B cell (primary cell): ENCODE results near the gene RGS7. TPM values are rescaled to one million over a fixed set of nuclear protein-coding genes. Genes with fewer than 3 reads are reported as not detected.

ENCODE experiments used
- ATAC-seq: fragments of 200-7000 bp; cut with Tn5 transposase; one replicate; pipeline ENCODE4 v1.10.0; 2021; ENCODE audit warnings: low read depth, mild to moderate bottlenecking, moderate number of reproducible peaks, moderate library complexity
- CTCF ChIA-PET: fragments of 350-600 bp; sonication (Branson Sonifier 250); formaldehyde crosslinking; loops from one replicate; lab custom pipeline; 2021; ENCODE audit warnings: antibody characterized with exemption, inconsistent platforms; lab: Charles Lee
- POLR2A ChIA-PET: fragments of 350-600 bp; sonication (Branson Sonifier 250); formaldehyde crosslinking; loops from one replicate; lab custom pipeline; 2021; ENCODE audit warnings: antibody characterized with exemption; lab: Charles Lee
- DNase-seq: peaks from one replicate; pipeline ENCODE4 v3.0.0; 2013
- H2AFZ ChIP-seq: 2 replicates; pipeline ENCODE4 v1.6.1; 2012; ENCODE audit warnings: mild to moderate bottlenecking, low read depth, low read length; ENCODE audit not compliant: insufficient read depth, poor library complexity, severe bottlenecking
- H3K27ac ChIP-seq, 2 donors: 1 replicate in 1 of 2; 2 replicates in 1 of 2; pipeline ENCODE4 v1.5.1; 2012 to 2013; ENCODE audit warnings: low read length in 2 of 2, mild to moderate bottlenecking in 2 of 2, moderate library complexity in 1 of 2
- H3K27me3 ChIP-seq, 4 experiments: fragments of 200-600 bp in 1 of 4; sonication (generic) in 1 of 4; replicated peaks in 1 of 4; 1 replicate in 2 of 4; 2 replicates in 2 of 4; pipeline versions ENCODE4 v1.6.1 to v1.7.0; 2013 to 2016; ENCODE audit warnings: low read length in 3 of 4, mild to moderate bottlenecking in 2 of 4, mixed read lengths in 1 of 4, moderate library complexity in 1 of 4; ENCODE audit not compliant: insufficient read depth in 4 of 4, control insufficient read depth in 3 of 4; ENCODE audit errors: control extremely low read depth in 1 of 4
- H3K36me3 ChIP-seq, 2 experiments: replicated peaks in 1 of 2; 1 replicate in 1 of 2; 2 replicates in 1 of 2; pipeline versions ENCODE4 v1.6.1 to v1.7.1; 2013; ENCODE audit warnings: low read length in 1 of 2; ENCODE audit not compliant: insufficient read depth in 2 of 2, control insufficient read depth in 1 of 2; ENCODE audit errors: control extremely low read depth in 1 of 2, extremely low read depth in 1 of 2
- H3K4me1 ChIP-seq, 2 donors: fragments of 200-600 bp in 1 of 2; sonication (generic) in 1 of 2; 1 replicate in 1 of 2; 2 replicates in 1 of 2; pipeline versions ENCODE4 v1.5.1 to v1.6.1; 2013 to 2017; ENCODE audit warnings: low read length in 2 of 2; ENCODE audit not compliant: control insufficient read depth in 2 of 2, insufficient read depth in 2 of 2
- H3K4me2 ChIP-seq: replicated peaks from 2 replicates; pipeline ENCODE3; 2012; ENCODE audit warnings: mild to moderate bottlenecking, low read depth, low read length; ENCODE audit not compliant: poor library complexity, severe bottlenecking
- H3K4me3 ChIP-seq, 5 experiments: fragments of 200-600 bp in 1 of 5; sonication (generic) in 1 of 5; 1 replicate in 3 of 5; 2 replicates in 2 of 5; pipeline versions ENCODE4 v1.5.1 to v1.7.0; 2011 to 2016; ENCODE audit warnings: low read length in 4 of 5, mild to moderate bottlenecking in 4 of 5, low read depth in 2 of 5, control low read depth in 1 of 5, moderate library complexity in 1 of 5; ENCODE audit not compliant: insufficient read depth in 1 of 5; ENCODE audit errors: control extremely low read depth in 1 of 5, extremely low read depth in 1 of 5
- H3K79me2 ChIP-seq: fragments of 200-600 bp; sonication (generic); one replicate; pipeline ENCODE4 v1.6.0; 2016; ENCODE audit warnings: low read length; ENCODE audit not compliant: control insufficient read depth, insufficient read depth
- H3K9ac ChIP-seq: fragments of 200-600 bp; sonication (generic); 2 replicates; pipeline ENCODE4 v1.6.1; 2017; ENCODE audit warnings: mild to moderate bottlenecking, low read length, moderate library complexity
- H3K9me3 ChIP-seq, 3 donors: one replicate each; pipeline versions ENCODE4 v1.6.1 to v1.7.1; 2013; ENCODE audit warnings: low read length in 2 of 3; ENCODE audit not compliant: control insufficient read depth in 2 of 3, insufficient read depth in 1 of 3; ENCODE audit errors: control extremely low read depth in 1 of 3
- H4K20me1 ChIP-seq: 2 replicates; pipeline ENCODE4 v1.6.0; 2012; ENCODE audit warnings: mild to moderate bottlenecking, low read length; ENCODE audit not compliant: insufficient read depth, control insufficient read depth, poor library complexity, severe bottlenecking
- H3K27ac Mint-ChIP-seq: one replicate; pipeline ENCODE4 v1.8.0; 2021; ENCODE audit warnings: mixed read lengths
- H3K27me3 Mint-ChIP-seq: one replicate; pipeline ENCODE4 v1.8.0; 2021; ENCODE audit warnings: mixed read lengths
- H3K4me1 Mint-ChIP-seq: one replicate; pipeline ENCODE4 v1.8.0; 2021; ENCODE audit warnings: mixed read lengths
- H3K4me3 Mint-ChIP-seq: one replicate; pipeline ENCODE4 v1.8.0; 2021; ENCODE audit warnings: mixed read lengths
- H3K9me3 Mint-ChIP-seq: one replicate; pipeline ENCODE4 v1.8.0; 2022; ENCODE audit warnings: mixed read lengths; ENCODE audit not compliant: insufficient read depth
- CTCF ChIP-seq: fragments of 200-600 bp; IDR thresholded peaks from one replicate; pipeline ENCODE4 v1.8.0; 2022; ENCODE audit warnings: antibody characterized with exemption, mild to moderate bottlenecking
- EZH2 ChIP-seq: IDR thresholded peaks from 2 replicates; pipeline ENCODE4 v1.6.1; 2012; ENCODE audit warnings: borderline replicate concordance, low read depth, mild to moderate bottlenecking, moderate library complexity, low read length; ENCODE audit not compliant: insufficient read depth, poor library complexity, severe bottlenecking
- WGBS: methylation state at CpG from one replicate; pipeline ENCODE4 v1.1.5; 2013; ENCODE audit warnings: missing lambda C conversion rate; ENCODE audit not compliant: insufficient coverage; 5-methylcytosine and 5-hydroxymethylcytosine counted together
- intact Hi-C: fragments of 100-400 bp; cut with micrococcal nuclease; formaldehyde crosslinking; loops from one replicate; pipeline ENCODE4 v1.10.0; 2022
- polyA plus RNA-seq: library from polyadenylated mRNA; depleted of rRNA; stranded (reverse); fragments of >200 nt; gene quantifications from 2 replicates; pipeline ENCODE4 v1.2.3, GENCODE V29; 2012
- total RNA-seq, 2 donors: library from RNA; stranded (reverse); fragments of 120-200 nt in 1 of 2; gene quantifications; 1 replicate in 1 of 2; 2 replicates in 1 of 2; pipeline versions ENCODE4 v1.2.3 to v1.2.4, GENCODE V29; 2013 to 2022

The RGS7 gene
- total and polyA plus RNA-seq, 2 donors (not counting 1 experiment from before 2014, with no cell fraction given), result 0.15 to 1.8 TPM

- Histone ChIP-seq H4K20me1 (no peaks in the 10 kb centered on the region), H3K36me3 (no peaks in the 10 kb centered on the region), H3K27ac (no peak overlapping the region), H3K27me3 (no peaks in the 10 kb centered on the region), H2AFZ (no peak overlapping the region), H3K9me3 (no peaks in the 10 kb centered on the region), H3K4me2 (no peak overlapping the region), H3K4me1 (no peaks in the 10 kb centered on the region), H3K4me3 (no peak overlapping the region), H3K9ac (no peak overlapping the region), H3K79me2 (no peaks in the 10 kb centered on the region)
- CTCF ChIA-PET, result no interaction called here
- no peak overlapping the region for H3K4me3 Mint-ChIP-seq
- POLR2A ChIA-PET, result no interaction called here
- intact Hi-C loops, result no loop called here
- H3K27ac Mint-ChIP-seq, result no peak overlapping the region
- no peak for ATAC-seq
- 88% methylated on average over 1 of the region's 2 CpGs for WGBS
- TF ChIP-seq CTCF, result no peak
- TF ChIP-seq EZH2, result no peak
- no peaks in the 10 kb centered on the region for H3K4me1 Mint-ChIP-seq
- H3K9me3 Mint-ChIP-seq, result no peaks in the 10 kb centered on the region
- DNase-seq, result no peak
- no peaks in the 10 kb centered on the region for H3K27me3 Mint-ChIP-seq
Observed at GRCh38 chr1:240956020-240956419, 401.0 kb downstream of the RGS7 start.

GRCh38 chr1:240947438-240948224, 409.4 kb downstream of the RGS7 start:
- H3K79me2 ChIP-seq, result no peaks in the 10 kb centered on the region
- H3K27me3 Mint-ChIP-seq, result no peaks in the 10 kb centered on the region
- CTCF ChIA-PET, result no interaction called here
- no peak overlapping the region for H2AFZ ChIP-seq
- H4K20me1 ChIP-seq, result no peaks in the 10 kb centered on the region
- POLR2A ChIA-PET, result no interaction called here
- ATAC-seq (no peak), DNase-seq (no peak)
- H3K36me3 ChIP-seq, result no peaks in the 10 kb centered on the region
- H3K4me3 ChIP-seq, result no peak overlapping the region
- H3K4me1 Mint-ChIP-seq, result no peaks in the 10 kb centered on the region
- no peaks in the 10 kb centered on the region for H3K9me3 ChIP-seq
- H3K27me3 ChIP-seq, result no peaks in the 10 kb centered on the region
- H3K4me1 ChIP-seq, result no peaks in the 10 kb centered on the region
- 87% methylated on average over 7 of the region's 9 CpGs for WGBS
- H3K9ac ChIP-seq, result no peak overlapping the region
- H3K4me3 Mint-ChIP-seq, result no peak overlapping the region
- TF ChIP-seq CTCF (no peak), EZH2 (no peak)
- H3K27ac Mint-ChIP-seq, result no peak overlapping the region
- no peak overlapping the region for H3K27ac ChIP-seq
- intact Hi-C loops, result no loop called here
- H3K9me3 Mint-ChIP-seq, result no peaks in the 10 kb centered on the region
- no peak overlapping the region for H3K4me2 ChIP-seq
